Colon (tissue), 2 donors: ENCODE results near the gene SLC37A1.

Source experiments
- FAIRE-seq: peaks from 2 replicates; lab custom pipeline; 2012; peaks lifted over from hg19 to GRCh38; lab: Jason Lieb, UNC
- donor health status: control.
- donor health status: control.

Gene SLC37A1

GRCh38 chr21:42562816-42563215 lies 49.2 kb downstream of the SLC37A1 start:
- FAIRE-seq: no peak

GRCh38 chr21:42563261-42563660 lies 49.6 kb downstream of the SLC37A1 start:
- FAIRE-seq: no peak

GRCh38 chr21:42563686-42564085 lies 50.0 kb downstream of the SLC37A1 start:
- no peak for FAIRE-seq

DNA sequence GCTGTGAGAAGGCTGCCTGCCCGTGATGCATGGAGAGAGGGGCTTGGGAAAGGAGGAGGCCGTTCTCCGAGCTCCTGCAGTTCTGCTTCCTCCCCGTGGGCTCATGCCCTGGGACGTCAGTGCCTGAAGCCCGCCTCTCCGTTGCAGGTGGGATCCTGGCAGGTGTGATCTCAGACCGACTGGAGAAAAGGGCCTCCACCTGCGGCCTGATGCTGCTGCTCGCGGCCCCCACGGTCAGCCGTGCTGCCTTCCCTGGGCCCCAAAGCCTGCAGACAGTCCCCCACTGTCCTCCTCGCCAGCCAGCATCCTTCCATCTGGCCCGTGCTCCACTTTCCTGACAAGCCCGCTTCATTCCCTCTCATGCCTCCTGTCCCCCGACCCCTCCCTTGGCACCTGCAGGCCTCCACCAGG lies 50.9 kb downstream of the SLC37A1 start:
- FAIRE-seq: no peak

DNA sequence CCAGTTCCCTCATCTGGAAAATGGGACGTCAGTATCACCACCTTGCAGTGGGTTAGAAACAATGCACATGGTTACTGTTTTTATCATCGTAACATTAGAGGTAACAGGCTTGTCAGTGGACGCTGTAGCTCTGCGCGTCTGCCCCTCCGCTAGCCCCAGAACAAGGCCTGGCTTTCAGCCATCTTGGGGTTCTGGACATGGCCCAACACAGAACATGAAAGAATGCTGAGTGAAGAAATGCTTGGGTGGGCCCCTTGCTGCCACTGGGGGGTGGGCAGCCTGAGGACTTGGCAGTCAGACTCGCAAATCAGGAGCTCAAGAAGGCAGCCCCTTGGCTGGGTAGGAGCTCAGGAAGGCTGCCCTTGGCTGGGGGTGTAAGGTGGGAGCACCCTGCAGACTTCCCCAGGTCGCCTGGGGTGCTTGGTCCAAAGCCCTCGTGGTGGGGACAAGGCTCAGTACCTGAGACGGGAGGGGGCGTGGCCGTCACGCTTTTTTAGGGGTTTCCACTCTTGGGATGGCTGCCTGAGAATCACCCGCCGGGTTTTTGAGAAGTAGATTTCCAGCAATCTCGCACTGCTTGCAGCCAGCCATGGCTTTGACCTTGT lies 51.7 kb downstream of the SLC37A1 start:
- FAIRE-seq: no peak

DNA sequence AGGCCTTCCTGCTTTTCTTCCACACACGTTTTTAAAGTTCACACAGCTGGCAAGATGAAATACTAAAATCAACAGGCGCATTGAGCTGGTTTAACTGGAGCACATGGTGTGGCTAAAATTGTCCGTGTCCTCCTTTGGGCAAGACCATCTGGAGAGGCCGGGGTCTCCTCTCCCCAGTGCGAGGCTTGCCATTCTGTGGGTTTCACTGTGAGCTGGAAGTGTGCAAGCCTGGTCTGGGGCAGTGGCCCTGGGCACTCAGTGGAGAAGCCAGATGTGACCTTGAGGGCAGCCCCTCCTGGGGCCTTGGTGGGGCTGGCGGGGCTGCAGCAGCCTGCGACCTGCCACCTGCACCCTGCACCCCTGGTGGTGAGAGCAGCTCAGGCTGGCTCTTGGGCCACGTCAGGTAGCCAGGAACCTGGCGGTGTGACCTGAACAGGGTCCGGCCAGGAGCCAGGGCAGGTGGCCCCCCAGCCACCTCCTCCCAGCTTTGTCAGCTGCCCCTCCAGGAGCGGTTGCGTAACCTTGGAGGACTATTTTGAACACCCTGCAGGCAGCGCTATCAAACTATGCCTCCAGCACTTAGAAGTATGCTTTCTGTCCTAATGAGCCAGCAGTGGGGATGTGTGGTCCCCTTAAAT lies 52.4 kb downstream of the SLC37A1 start:
- FAIRE-seq: no peak

GRCh38 chr21:42566524-42567213 lies 53.0 kb downstream of the SLC37A1 start:
- no peak for FAIRE-seq

DNA sequence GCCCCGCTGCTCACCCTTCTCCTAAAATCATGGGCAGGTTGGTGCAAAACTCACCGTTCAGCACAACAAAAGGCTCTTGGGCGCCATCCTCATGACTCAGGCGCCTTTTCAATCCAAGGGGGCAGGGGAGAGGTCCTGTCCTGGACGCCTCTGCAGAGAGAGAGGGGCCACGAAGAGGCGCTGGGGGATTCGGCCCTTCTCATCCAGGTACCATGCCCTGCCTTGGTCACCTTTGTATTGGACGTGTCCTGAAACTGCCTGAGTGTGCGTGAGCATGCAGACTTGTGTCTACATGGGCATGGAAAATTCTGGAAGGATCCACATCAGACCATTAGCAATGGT lies 53.5 kb downstream of the SLC37A1 start:
- no peak for FAIRE-seq

DNA sequence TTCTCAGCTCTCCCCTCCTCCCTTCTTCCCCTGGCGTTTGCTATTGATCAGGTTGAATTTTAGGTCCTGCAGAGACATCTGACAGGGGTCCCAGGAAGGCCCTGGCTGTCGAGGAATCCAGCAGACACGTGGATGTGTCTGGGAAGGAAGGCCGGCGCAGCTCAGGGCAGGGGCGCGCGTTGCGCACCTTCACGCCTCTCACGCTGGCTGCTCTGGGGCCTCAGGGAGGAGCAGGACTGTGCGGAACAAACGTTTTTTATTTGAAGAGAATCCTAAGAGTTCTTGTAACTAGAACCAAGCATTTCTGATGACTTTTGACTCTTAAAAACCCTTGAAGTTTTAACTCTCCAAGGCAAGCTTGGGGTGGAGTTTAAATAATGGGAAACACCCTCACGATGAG lies 54.2 kb downstream of the SLC37A1 start:
- no peak for FAIRE-seq

- FAIRE-seq: no peak
Observed at GRCh38 chr21:42568376-42568775, 54.7 kb downstream of the SLC37A1 start.

GRCh38 chr21:42568866-42569731 lies 55.4 kb downstream of the SLC37A1 start:
- no peak for FAIRE-seq

DNA sequence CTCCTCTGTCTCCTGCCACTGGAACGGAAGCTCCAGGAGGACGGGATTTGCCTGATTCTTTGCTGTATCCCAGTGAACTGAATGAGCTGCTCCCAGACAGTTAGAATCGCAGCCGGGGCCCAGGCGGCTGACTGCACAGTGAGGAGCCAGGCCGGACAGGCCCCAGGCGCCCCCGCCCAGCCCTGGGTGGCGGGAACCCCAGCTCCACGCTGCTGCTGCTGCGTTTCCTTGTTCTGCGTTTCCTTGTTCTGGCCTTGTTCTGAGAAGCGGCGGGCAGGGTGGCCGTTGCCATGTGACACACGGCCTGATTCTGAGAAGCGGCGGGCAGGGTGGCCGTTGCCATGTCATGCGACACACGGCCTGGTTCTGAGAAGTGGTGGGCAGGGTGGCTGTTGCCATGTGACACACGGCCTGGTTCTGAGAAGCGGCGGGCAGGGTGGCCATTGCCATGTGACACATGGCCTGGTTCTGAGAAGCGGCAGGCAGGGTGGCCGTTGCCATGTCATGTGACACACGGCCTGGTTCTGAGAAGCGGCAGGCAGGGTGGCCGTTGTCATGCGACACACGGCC lies 56.2 kb downstream of the SLC37A1 start:
- no peak for FAIRE-seq

DNA sequence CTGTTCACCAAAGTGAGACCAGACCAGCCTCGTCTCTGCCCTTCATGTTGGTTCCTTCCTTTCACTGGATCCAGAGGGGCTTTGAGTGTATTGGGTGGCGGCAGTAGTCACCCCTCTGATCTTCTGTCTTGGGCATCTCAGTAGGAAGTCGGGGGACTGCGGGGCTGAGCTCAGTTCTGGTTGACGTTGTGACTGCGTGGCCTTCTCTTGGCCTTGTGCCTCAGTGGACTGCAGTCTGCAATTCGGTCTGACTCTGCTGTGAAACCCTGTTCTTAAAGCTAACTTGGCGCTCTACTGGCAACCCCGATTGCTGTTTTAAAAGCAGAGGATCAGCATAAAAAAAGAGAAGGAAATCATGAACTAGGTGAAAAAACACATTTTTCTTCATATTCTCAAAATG lies 56.7 kb downstream of the SLC37A1 start:
- FAIRE-seq: no peak

DNA sequence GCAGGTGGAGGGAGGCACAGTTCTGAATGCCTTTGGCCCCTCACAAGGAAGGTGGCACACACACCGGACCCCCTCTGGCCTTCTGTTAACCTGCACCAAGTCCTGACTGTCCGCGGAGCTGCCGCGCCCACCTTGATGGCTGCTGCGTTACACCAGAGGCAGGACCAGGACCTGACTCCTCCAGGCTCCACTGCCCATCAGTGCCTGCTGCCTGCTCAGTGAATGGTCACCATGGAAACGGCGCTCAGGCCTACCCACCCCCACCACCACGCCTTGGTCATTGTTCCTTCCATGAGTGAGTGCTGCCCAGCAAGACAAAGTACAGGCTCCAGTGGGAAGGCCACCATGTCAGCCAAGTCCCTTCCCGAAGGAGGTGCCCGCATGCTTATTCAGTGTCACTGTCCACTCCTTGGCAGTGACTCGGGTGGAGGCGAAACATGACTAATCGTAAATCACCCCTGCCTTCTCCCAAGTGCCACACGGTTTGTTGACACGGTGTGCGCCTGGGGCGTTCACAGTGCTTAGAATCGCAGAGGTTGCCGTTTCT lies 57.3 kb downstream of the SLC37A1 start:
- FAIRE-seq: no peak

DNA sequence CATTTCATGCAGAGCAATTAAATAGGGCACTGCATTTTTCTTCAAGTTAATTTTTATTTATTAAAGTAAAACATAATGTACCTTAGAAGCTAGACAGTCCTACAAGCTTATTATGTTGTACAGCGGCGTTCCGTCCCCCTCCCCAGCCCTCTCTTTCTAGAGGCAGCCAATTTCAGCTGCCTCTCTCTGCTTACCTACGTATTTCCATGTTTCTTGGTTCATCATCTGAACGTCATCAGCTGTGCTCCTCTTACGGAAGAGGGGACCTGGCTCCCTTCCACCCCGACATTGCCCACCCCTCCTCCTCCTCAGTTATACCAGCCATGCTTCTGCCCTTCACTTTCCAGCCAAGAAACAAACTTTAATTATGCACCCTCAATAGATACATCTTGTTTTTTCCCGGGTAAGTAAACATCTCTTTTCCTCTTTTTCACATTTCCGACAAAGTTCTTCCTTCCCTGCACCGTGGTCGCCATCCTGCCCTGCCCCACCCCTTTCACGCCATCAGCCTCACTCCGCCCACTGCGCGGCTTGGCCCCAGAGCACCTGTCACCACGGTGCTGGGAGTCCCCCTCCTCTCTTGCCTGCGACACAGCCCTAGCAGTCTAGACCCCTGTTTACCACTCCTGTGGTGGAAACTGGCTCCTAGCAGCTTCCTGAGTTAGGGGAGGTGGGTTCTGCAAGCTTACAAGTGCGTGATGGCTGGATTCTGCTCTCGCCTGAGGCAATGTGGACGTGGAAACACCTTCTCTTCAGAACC lies 57.9 kb downstream of the SLC37A1 start:
- no peak for FAIRE-seq

DNA sequence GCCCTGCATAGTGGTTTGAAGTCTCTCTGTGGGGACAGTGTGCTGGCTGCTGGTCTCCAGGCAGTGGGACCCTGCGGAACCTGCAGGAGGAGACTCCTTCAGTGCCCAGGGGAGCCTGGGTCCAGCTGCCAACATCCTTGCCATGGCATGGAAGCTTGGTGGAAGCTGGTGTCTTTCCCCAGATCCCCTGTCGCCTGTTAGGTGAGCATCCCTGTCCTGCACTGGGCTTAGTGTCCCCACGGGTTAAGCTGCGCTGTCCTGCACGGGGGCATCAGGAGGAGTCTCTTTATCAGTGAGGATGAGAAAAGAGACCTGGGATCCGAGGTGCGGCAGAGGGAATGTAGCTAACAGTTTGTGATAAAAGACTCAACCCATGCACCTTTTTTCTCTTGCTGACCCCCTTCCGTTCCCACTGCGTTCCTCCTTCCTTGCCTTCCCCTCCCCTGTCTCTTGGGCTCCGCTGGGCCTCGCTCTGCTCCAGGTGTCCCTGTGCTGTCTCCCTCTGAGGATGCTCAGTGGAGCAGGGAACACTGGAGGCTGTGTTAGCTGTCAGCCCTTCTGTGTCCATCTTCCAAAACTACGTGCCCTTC lies 59.3 kb downstream of the SLC37A1 start:
- FAIRE-seq: no peak

GRCh38 chr21:42574234-42575027 lies 60.8 kb downstream of the SLC37A1 start:
- FAIRE-seq: no peak

DNA sequence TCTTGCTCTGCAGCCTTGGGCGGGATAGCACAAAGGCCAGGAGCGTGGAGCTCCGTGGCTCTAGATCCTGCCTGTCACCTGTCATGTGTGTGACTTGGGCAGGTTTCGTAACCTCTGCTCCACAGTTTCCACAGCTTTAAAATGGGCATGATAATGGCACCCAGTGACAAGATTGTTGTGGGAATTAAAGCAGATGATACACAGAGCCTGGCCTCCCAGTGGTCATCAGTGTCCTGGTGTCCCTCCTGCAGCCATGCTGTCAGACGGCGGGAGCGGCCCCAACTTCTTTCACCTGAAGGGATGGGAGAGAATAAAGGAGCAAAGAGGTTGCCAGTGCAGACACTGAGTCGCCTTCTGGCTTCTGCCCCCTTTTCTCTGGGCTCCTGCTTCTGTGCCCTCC lies 61.5 kb downstream of the SLC37A1 start:
- FAIRE-seq: no peak

DNA sequence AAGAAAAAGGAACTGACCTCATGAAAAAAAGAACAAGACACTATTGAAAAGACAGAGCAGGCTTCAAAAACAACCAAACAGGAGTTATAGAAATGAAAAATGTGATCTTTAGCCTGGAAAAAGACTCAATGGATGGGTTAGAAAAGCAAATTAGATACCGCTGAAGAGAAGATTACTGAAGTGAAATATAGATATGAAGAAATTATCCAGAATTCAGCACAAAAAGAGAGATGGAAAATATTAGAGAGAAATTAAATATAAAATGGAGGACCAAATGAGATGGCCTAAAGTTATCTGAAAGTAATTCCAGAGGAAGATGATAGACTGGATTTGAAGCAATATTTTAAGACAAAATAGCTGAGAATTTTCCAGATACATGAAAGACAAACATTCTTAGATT lies 63.0 kb downstream of the SLC37A1 start:
- no peak for FAIRE-seq

- no peak for FAIRE-seq
Observed at GRCh38 chr21:42578034-42578433, 64.4 kb downstream of the SLC37A1 start.
